Upper lobe of left lung (tissue), 4 donors: ENCODE measurements around the gene FAF2.
"Not testable (repeated sequence)": the region's sequence is repeated elsewhere in the genome, so short reads cannot be mapped to it uniquely, and the experiment has no call there.

Experiments
- POLR2A ChIP-seq, 4 donors: fragments of 450-650 bp; IDR thresholded peaks; one replicate each; pipeline ENCODE4 v1.5.1; 2016 to 2017; ENCODE audit warnings: antibody characterized with exemption in 4 of 4, mild to moderate bottlenecking in 2 of 4
- POLR2AphosphoS5 ChIP-seq, 2 donors: sonication (generic); formaldehyde crosslinking; IDR thresholded peaks; one replicate each; pipeline ENCODE4 v1.5.1; 2017; ENCODE audit warnings: antibody characterized with exemption in 2 of 2
- TF ChIP-seq, protein P1 (sequence below), 6 experiments: fragments of 450-650 bp in 4 of 6; fragments of 200-600 bp in 2 of 6; sonication (generic) in 2 of 6; IDR thresholded peaks; one replicate each; pipeline ENCODE4 v1.5.1; 2016 to 2019; ENCODE audit warnings: antibody characterized with exemption in 6 of 6

DNA sequence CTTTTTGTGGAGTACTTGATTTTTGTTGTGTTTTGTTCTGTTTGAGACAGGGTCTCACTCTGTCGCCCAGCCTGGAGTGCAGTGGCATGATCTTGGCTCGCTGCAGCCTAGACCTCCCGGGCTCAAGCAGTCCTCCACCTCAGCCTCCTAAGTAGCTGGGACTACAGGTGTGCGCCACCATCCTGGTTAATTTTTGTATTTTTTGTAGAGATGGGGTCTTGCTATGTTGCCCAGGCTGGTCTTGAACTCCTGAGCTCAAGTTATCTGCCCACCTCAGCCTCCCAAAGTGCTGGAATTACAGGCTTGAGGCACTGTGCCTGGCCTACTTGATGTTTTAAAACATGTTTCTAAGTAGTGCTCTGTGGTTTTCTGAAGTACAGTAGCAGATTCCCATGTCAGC lies 39.0 kb downstream of the FAF2 start:
- TF ChIP-seq POLR2A, POLR2AphosphoS5 (IDR thresholded peaks at IDR 0.05): not testable (repeated sequence)
- TF ChIP-seq, protein P1, sequence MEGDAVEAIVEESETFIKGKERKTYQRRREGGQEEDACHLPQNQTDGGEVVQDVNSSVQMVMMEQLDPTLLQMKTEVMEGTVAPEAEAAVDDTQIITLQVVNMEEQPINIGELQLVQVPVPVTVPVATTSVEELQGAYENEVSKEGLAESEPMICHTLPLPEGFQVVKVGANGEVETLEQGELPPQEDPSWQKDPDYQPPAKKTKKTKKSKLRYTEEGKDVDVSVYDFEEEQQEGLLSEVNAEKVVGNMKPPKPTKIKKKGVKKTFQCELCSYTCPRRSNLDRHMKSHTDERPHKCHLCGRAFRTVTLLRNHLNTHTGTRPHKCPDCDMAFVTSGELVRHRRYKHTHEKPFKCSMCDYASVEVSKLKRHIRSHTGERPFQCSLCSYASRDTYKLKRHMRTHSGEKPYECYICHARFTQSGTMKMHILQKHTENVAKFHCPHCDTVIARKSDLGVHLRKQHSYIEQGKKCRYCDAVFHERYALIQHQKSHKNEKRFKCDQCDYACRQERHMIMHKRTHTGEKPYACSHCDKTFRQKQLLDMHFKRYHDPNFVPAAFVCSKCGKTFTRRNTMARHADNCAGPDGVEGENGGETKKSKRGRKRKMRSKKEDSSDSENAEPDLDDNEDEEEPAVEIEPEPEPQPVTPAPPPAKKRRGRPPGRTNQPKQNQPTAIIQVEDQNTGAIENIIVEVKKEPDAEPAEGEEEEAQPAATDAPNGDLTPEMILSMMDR (IDR thresholded peaks at IDR 0.05) = not testable (repeated sequence)
